ENCODE data around the gene SH2D4B. TPM values are rescaled to one million over a fixed set of nuclear protein-coding genes. Genes with fewer than 3 reads are reported as not detected.
"Not testable (repeated sequence)": the region's sequence is repeated elsewhere in the genome, so short reads cannot be mapped to it uniquely, and the experiment has no call there.

Gene SH2D4B
- total RNA-seq, 1 donor from 2014 or later, result not detected

DNA sequence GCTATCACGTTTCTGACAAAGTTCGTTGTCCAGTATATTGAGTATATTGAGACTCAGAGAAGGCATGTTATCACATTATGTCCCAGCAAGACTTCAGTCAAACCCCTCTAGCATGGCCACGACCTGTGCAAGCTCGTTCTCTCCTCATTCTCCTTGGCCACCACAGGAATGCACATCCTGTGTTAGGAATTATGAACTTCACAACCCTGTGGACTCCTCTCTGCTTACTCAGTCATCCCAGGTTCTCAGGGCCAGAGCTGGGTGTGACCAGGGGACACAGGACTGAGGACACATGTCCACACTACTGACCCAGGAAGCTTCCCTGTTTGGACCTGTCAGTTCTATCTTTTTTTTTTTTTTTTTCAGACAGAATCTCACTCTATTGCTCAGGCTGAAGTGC is 4.4 kb downstream of the SH2D4B start:
- Histone ChIP-seq H3K4me3 (ENCODE audit: low read depth, low read length) (no peak overlapping the region), H3K36me3 (ENCODE audit: control insufficient read depth, insufficient read depth, low read length) (no peaks in the 10 kb centered on the region), H3K27me3 (ENCODE audit: control insufficient read depth, insufficient read depth, low read length) (no peaks in the 10 kb centered on the region)
- no peak for DNase-seq (ENCODE audit: low read depth)
- no peak for TF ChIP-seq CTCF (IDR thresholded peaks at IDR 0.05; ENCODE audit: insufficient read depth, low read length, poor library complexity, severe bottlenecking)

DNA sequence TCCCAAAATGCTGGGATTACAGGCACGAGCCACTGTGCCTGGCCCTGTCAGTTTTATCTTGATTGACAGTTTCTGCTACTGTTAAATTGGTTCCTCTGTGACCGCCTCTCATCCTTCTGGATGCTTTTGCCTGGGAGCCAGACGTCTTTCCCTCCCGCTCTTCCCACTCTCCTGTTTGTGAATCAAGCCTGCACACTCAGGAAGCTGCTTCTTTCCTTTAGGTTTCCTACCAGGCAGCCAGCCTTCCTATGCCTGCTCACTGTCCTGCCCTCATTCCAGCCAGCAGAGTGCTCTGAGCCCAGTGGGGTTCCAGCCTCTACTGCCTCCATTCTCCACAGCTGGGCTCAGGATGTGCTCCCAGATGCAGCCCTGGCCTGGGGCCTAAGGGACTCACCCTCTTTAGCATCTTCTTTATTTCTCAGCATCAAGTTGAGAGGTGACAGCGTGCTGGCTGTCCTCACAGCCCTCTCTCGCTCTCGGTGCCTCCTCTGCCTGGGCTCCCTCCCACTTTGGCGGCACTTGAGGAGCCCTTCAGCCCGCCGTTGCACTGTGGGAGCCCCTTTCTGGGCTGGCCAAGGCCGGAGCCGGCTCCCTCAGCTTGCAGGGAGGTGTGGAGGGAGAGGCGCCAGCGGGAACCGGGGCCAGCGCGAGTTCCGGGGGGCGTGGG is 5.1 kb downstream of the SH2D4B start:
- no peak for TF ChIP-seq CTCF (IDR thresholded peaks at IDR 0.05; ENCODE audit: insufficient read depth, low read length, poor library complexity, severe bottlenecking)
- no peaks in the 10 kb centered on the region for H3K36me3 ChIP-seq (ENCODE audit: control insufficient read depth, insufficient read depth, low read length)
- no peak overlapping the region for H3K4me3 ChIP-seq (ENCODE audit: low read depth, low read length)
- DNase-seq (ENCODE audit: low read depth), result no peak
- no peaks in the 10 kb centered on the region for H3K27me3 ChIP-seq (ENCODE audit: control insufficient read depth, insufficient read depth, low read length)

GRCh38 chr10:80543319-80543672 is 5.6 kb downstream of the SH2D4B start:
- not testable (repeated sequence) for DNase-seq (ENCODE audit: low read depth); H3K27me3 ChIP-seq (ENCODE audit: control insufficient read depth, insufficient read depth, low read length); H3K36me3 ChIP-seq (ENCODE audit: control insufficient read depth, insufficient read depth, low read length); H3K4me3 ChIP-seq (ENCODE audit: low read depth, low read length)

GRCh38 chr10:80544316-80544953 is 6.7 kb downstream of the SH2D4B start:
- Histone ChIP-seq H3K36me3 (ENCODE audit: control insufficient read depth, insufficient read depth, low read length) (no peaks in the 10 kb centered on the region), H3K4me3 (ENCODE audit: low read depth, low read length) (no peak overlapping the region), H3K27me3 (ENCODE audit: control insufficient read depth, insufficient read depth, low read length) (no peaks in the 10 kb centered on the region)
- TF ChIP-seq CTCF (IDR thresholded peaks at IDR 0.05; ENCODE audit: insufficient read depth, low read length, poor library complexity, severe bottlenecking), result no peak
- DNase-seq (ENCODE audit: low read depth), result no peak

- no peak overlapping the region for H3K4me3 ChIP-seq (ENCODE audit: low read depth, low read length)
- no peak for TF ChIP-seq CTCF (IDR thresholded peaks at IDR 0.05; ENCODE audit: insufficient read depth, low read length, poor library complexity, severe bottlenecking)
- H3K27me3 ChIP-seq (ENCODE audit: control insufficient read depth, insufficient read depth, low read length), result no peaks in the 10 kb centered on the region
- no peak for DNase-seq (ENCODE audit: low read depth)
- H3K36me3 ChIP-seq (ENCODE audit: control insufficient read depth, insufficient read depth, low read length), result no peaks in the 10 kb centered on the region
These were observed 7.7 kb downstream of the SH2D4B start for GRCh38 chr10:80545258-80545881.

- H3K4me3 ChIP-seq (ENCODE audit: low read depth, low read length), result no peak overlapping the region
- no peak for DNase-seq (ENCODE audit: low read depth)
- no peaks in the 10 kb centered on the region for H3K36me3 ChIP-seq (ENCODE audit: control insufficient read depth, insufficient read depth, low read length)
- H3K27me3 ChIP-seq (ENCODE audit: control insufficient read depth, insufficient read depth, low read length), result peaks cover 4% of the 10 kb centered on the region
- TF ChIP-seq CTCF (IDR thresholded peaks at IDR 0.05; ENCODE audit: insufficient read depth, low read length, poor library complexity, severe bottlenecking), result no peak
These were observed 14.5 kb downstream of the SH2D4B start for GRCh38 chr10:80552151-80552646.

All from kidney epithelial cell (primary cell).